ENCODE measurements around the gene EEF1AKMT4. TPM values are rescaled to one million over a fixed set of nuclear protein-coding genes. Genes with fewer than 3 reads are reported as not detected.
A peak's percentile ranks its signal among the peaks of the same experiment; 100 is the strongest.

The EEF1AKMT4 gene
- total RNA-seq, 5 donors from 2014 or later (not counting 1 experiment from before 2014, with no cell fraction given), result 0.37 to 4.0 (median 2.3) TPM

- DNase-seq (no peak), ATAC-seq (replicated peaks in 1 of 4) (no peak)
- peaks cover 11 to 21% of the 10 kb centered on the region in 2 donors for H3K27me3 Mint-ChIP-seq
- H3K4me3 ChIP-seq (ENCODE audit: control insufficient read depth in 1 of 2, extremely low read depth in 1 of 2, low read length in 1 of 2), result no peak overlapping the region
- H3K27me3 ChIP-seq (replicated peaks in 1 of 2; ENCODE audit: control insufficient read depth in 2 of 2, extremely low read depth in 1 of 2, insufficient read depth in 2 of 2, low read length in 1 of 2), result peaks cover 2 to 47% of the 10 kb centered on the region in 2 experiments
- no peak overlapping the region for H3K27ac ChIP-seq (ENCODE audit: low read length)
- no peaks in the 10 kb centered on the region for H3K9me3 Mint-ChIP-seq
- WGBS (ENCODE audit: insufficient coverage), result 93% methylated on average over 4 of the region's 5 CpGs
- no peaks in the 10 kb centered on the region for H3K36me3 Mint-ChIP-seq
- peaks cover 19 to 31% of the 10 kb centered on the region in 2 experiments for H3K4me1 ChIP-seq (ENCODE audit: control insufficient read depth in 1 of 2, extremely low read depth in 1 of 2, insufficient read depth in 2 of 2, low read length in 2 of 2)
- CTCF ChIA-PET, result interaction anchor here in 1 of 2 donors (0.8 kb wide), 1 partner anchor 9 kb away, joined by 3 read pairs; the partner anchor contains the start of gene EEF1AKMT4
- H3K4me3 Mint-ChIP-seq, result peak overlapping the region; percentile 34 to 71 (median 66)
- no peaks in the 10 kb centered on the region for H3K36me3 ChIP-seq (ENCODE audit: control insufficient read depth in 2 of 2, extremely low read depth in 1 of 2, insufficient read depth in 1 of 2, low read length in 1 of 2)
- POLR2A ChIA-PET, result no interaction called here
- no peak overlapping the region for H3K27ac Mint-ChIP-seq
- H3K4me1 Mint-ChIP-seq, result peaks cover 18 to 28% (median 25%) of the 10 kb centered on the region in 3 donors
- H3K9me3 ChIP-seq, result no peaks in the 10 kb centered on the region
Measured at GRCh38 chr3:184258926-184259325, 9.5 kb downstream of the EEF1AKMT4 start.

GRCh38 chr3:184259396-184259877 lies 10.0 kb downstream of the EEF1AKMT4 start:
- ChIA-PET CTCF (interaction anchor here in 1 of 2 donors (0.7 kb wide), 1 partner anchor 108 kb away, joined by 3 read pairs; no protein-coding TSS in a partner anchor), POLR2A (no interaction called here)
- Histone ChIP-seq H3K27me3 (replicated peaks in 1 of 2; ENCODE audit: control insufficient read depth in 2 of 2, extremely low read depth in 1 of 2, insufficient read depth in 2 of 2, low read length in 1 of 2) (peaks cover 2 to 52% of the 10 kb centered on the region in 2 experiments), H3K4me3 (ENCODE audit: control insufficient read depth in 1 of 2, extremely low read depth in 1 of 2, low read length in 1 of 2) (no peak overlapping the region), H3K27ac (ENCODE audit: low read length) (no peak overlapping the region), H3K36me3 (ENCODE audit: control insufficient read depth in 2 of 2, extremely low read depth in 1 of 2, insufficient read depth in 1 of 2, low read length in 1 of 2) (no peaks in the 10 kb centered on the region), H3K4me1 (ENCODE audit: control insufficient read depth in 1 of 2, extremely low read depth in 1 of 2, insufficient read depth in 2 of 2, low read length in 2 of 2) (peaks cover 19 to 31% of the 10 kb centered on the region in 2 experiments), H3K9me3 (no peaks in the 10 kb centered on the region)
- peak overlapping the region; percentile 26 to 71 (median 66) for H3K4me3 Mint-ChIP-seq
- no peaks in the 10 kb centered on the region for H3K9me3 Mint-ChIP-seq
- peak overlapping the region in 1 of 2 donors; percentile 65 for H3K27ac Mint-ChIP-seq
- no peaks in the 10 kb centered on the region for H3K36me3 Mint-ChIP-seq
- ATAC-seq (replicated peaks in 1 of 4), result no peak
- no peak for DNase-seq
- WGBS (ENCODE audit: insufficient coverage), result 19% methylated on average over 16 of the region's 28 CpGs
- H3K27me3 Mint-ChIP-seq, result peaks cover 11 to 24% of the 10 kb centered on the region in 2 donors
- peaks cover 18 to 28% (median 25%) of the 10 kb centered on the region in 3 donors for H3K4me1 Mint-ChIP-seq

GRCh38 chr3:184259878-184260723 lies 10.6 kb downstream of the EEF1AKMT4 start:
- peak; percentile 66 to 78 (median 70) for ATAC-seq (replicated peaks in 1 of 4)
- H3K4me1 ChIP-seq (ENCODE audit: control insufficient read depth in 1 of 2, extremely low read depth in 1 of 2, insufficient read depth in 2 of 2, low read length in 2 of 2), result peaks cover 19 to 31% of the 10 kb centered on the region in 2 experiments
- Mint-ChIP-seq H3K4me3 (peak overlapping the region; percentile 76 to 81 (median 79)), H3K4me1 (peaks cover 18 to 28% (median 25%) of the 10 kb centered on the region in 3 donors), H3K36me3 (no peaks in the 10 kb centered on the region), H3K9me3 (no peaks in the 10 kb centered on the region), H3K27ac (peak overlapping the region; percentile 36 to 52), H3K27me3 (peaks cover 17 to 30% of the 10 kb centered on the region in 2 donors)
- ChIA-PET POLR2A (no interaction called here), CTCF (interaction anchor here (0.6 to 0.7 kb wide), 2 partner anchors 109 to 951 kb away, joined by 3 read pairs; no protein-coding TSS in a partner anchor)
- no peaks in the 10 kb centered on the region for H3K36me3 ChIP-seq (ENCODE audit: control insufficient read depth in 2 of 2, extremely low read depth in 1 of 2, insufficient read depth in 1 of 2, low read length in 1 of 2)
- no peaks in the 10 kb centered on the region for H3K9me3 ChIP-seq
- peak in 18 of 35 experiments; percentile 13 to 68 (median 39) for DNase-seq
- peaks cover 5 to 57% of the 10 kb centered on the region in 2 experiments for H3K27me3 ChIP-seq (replicated peaks in 1 of 2; ENCODE audit: control insufficient read depth in 2 of 2, extremely low read depth in 1 of 2, insufficient read depth in 2 of 2, low read length in 1 of 2)
- 3% methylated on average over 91 of the region's 91 CpGs for WGBS (ENCODE audit: insufficient coverage)
- H3K27ac ChIP-seq (ENCODE audit: low read length), result no peak overlapping the region
- peak overlapping the region; percentile 36 to 59 for H3K4me3 ChIP-seq (ENCODE audit: control insufficient read depth in 1 of 2, extremely low read depth in 1 of 2, low read length in 1 of 2)

GRCh38 chr3:184260724-184261269 lies 11.3 kb downstream of the EEF1AKMT4 start:
- Mint-ChIP-seq H3K27me3 (peaks cover 20 to 34% of the 10 kb centered on the region in 2 donors), H3K4me1 (peaks cover 18 to 28% (median 25%) of the 10 kb centered on the region in 3 donors), H3K27ac (peak overlapping the region in 1 of 2 donors; percentile 52), H3K9me3 (no peaks in the 10 kb centered on the region), H3K36me3 (no peaks in the 10 kb centered on the region), H3K4me3 (peak overlapping the region; percentile 76 to 81 (median 79))
- Histone ChIP-seq H3K9me3 (no peaks in the 10 kb centered on the region), H3K27me3 (replicated peaks in 1 of 2; ENCODE audit: control insufficient read depth in 2 of 2, extremely low read depth in 1 of 2, insufficient read depth in 2 of 2, low read length in 1 of 2) (peaks cover 5 to 63% of the 10 kb centered on the region in 2 experiments), H3K36me3 (ENCODE audit: control insufficient read depth in 2 of 2, extremely low read depth in 1 of 2, insufficient read depth in 1 of 2, low read length in 1 of 2) (no peaks in the 10 kb centered on the region), H3K4me1 (ENCODE audit: control insufficient read depth in 1 of 2, extremely low read depth in 1 of 2, insufficient read depth in 2 of 2, low read length in 2 of 2) (peaks cover 19 to 31% of the 10 kb centered on the region in 2 experiments), H3K27ac (ENCODE audit: low read length) (no peak overlapping the region), H3K4me3 (ENCODE audit: control insufficient read depth in 1 of 2, extremely low read depth in 1 of 2, low read length in 1 of 2) (peak overlapping the region; percentile 36 to 59)
- ATAC-seq (replicated peaks in 1 of 4) (no peak), DNase-seq (peak in 1 of 35 experiments; percentile 11)
- WGBS (ENCODE audit: insufficient coverage), result 2% methylated on average over 49 of the region's 49 CpGs
- ChIA-PET POLR2A (no interaction called here), CTCF (interaction anchor here in 1 of 2 donors (0.6 to 1.1 kb wide), 3 partner anchors 33 to 952 kb away, joined by 3 to 20 read pairs (median 3); no protein-coding TSS in a partner anchor)

- no peaks in the 10 kb centered on the region for H3K9me3 Mint-ChIP-seq
- peaks cover 5 to 67% of the 10 kb centered on the region in 2 experiments for H3K27me3 ChIP-seq (replicated peaks in 1 of 2; ENCODE audit: control insufficient read depth in 2 of 2, extremely low read depth in 1 of 2, insufficient read depth in 2 of 2, low read length in 1 of 2)
- peak within 1 kb of the TSS; percentile 49 to 71 for H3K4me3 ChIP-seq (ENCODE audit: control insufficient read depth in 1 of 2, extremely low read depth in 1 of 2, low read length in 1 of 2)
- ChIA-PET CTCF (interaction anchor here in 1 of 2 donors (0.6 to 1.1 kb wide), 2 partner anchors 33 to 35 kb away, joined by 3 to 20 read pairs; no protein-coding TSS in a partner anchor), POLR2A (no interaction called here)
- no peaks in the 10 kb centered on the region for H3K36me3 ChIP-seq (ENCODE audit: control insufficient read depth in 2 of 2, extremely low read depth in 1 of 2, insufficient read depth in 1 of 2, low read length in 1 of 2)
- H3K4me1 ChIP-seq (ENCODE audit: control insufficient read depth in 1 of 2, extremely low read depth in 1 of 2, insufficient read depth in 2 of 2, low read length in 2 of 2), result peaks cover 19 to 31% of the 10 kb centered on the region in 2 experiments
- ATAC-seq (replicated peaks in 1 of 4) (peak; percentile 46 to 67 (median 61)), DNase-seq (peak in 19 of 35 experiments; percentile 18 to 68 (median 30))
- H3K4me3 Mint-ChIP-seq, result peak within 1 kb of the TSS; percentile 76 to 84 (median 84)
- H3K4me1 Mint-ChIP-seq, result peaks cover 18 to 28% (median 25%) of the 10 kb centered on the region in 3 donors
- no peak within 1 kb of the TSS for H3K27ac ChIP-seq (ENCODE audit: low read length)
- no peaks in the 10 kb centered on the region for H3K36me3 Mint-ChIP-seq
- H3K27ac Mint-ChIP-seq, result peak within 1 kb of the TSS; percentile 36 to 52
- H3K9me3 ChIP-seq, result no peaks in the 10 kb centered on the region
- H3K27me3 Mint-ChIP-seq, result peaks cover 20 to 37% of the 10 kb centered on the region in 2 donors
- under 1% methylated on average over 42 of the region's 67 CpGs for WGBS (ENCODE audit: insufficient coverage)
Measured at GRCh38 chr3:184261270-184261853, 11.9 kb downstream of the EEF1AKMT4 start, which contains the start of gene CAMK2N2. Gene CAMK2N2 (minus strand): TSS chr3:184261553. CDS start chr3:184261285, 268 bp downstream.

All from T-cell (primary cell).